H9 (cell line): ENCODE results near the gene TMEM229B. TPM values are rescaled to one million over a fixed set of nuclear protein-coding genes. Genes with fewer than 3 reads are reported as not detected.

Experiments
- DNase-seq: peaks from one replicate; pipeline ENCODE4 v3.0.0-alpha.2; 2017
- H2AFZ ChIP-seq: one replicate; pipeline ENCODE4 v1.6.1; 2013; ENCODE audit warnings: mild to moderate bottlenecking, low read length, control low read depth, moderate library complexity
- H2AK5ac ChIP-seq: 2 replicates; pipeline ENCODE4 v1.6.1; 2013; ENCODE audit warnings: low read length, control low read depth, mixed read lengths; ENCODE audit not compliant: insufficient read length
- H2BK120ac ChIP-seq: one replicate; pipeline ENCODE4 v1.6.1; 2013; ENCODE audit warnings: low read depth, mild to moderate bottlenecking, low read length, control low read depth, inconsistent platforms; ENCODE audit not compliant: poor library complexity, severe bottlenecking
- H2BK12ac ChIP-seq: 2 replicates; pipeline ENCODE4 v1.6.1; 2013; ENCODE audit warnings: low read length, control low read depth, mixed read lengths, low read depth; ENCODE audit not compliant: insufficient read length
- H2BK15ac ChIP-seq: 2 replicates; pipeline ENCODE4 v1.6.1; 2013; ENCODE audit warnings: low read depth, low read length, control low read depth
- H2BK20ac ChIP-seq: one replicate; pipeline ENCODE4 v1.6.1; 2013; ENCODE audit warnings: low read depth, mild to moderate bottlenecking, low read length, control low read depth, inconsistent platforms; ENCODE audit not compliant: poor library complexity, severe bottlenecking
- H2BK5ac ChIP-seq: 2 replicates; pipeline ENCODE4 v1.6.1; 2013; ENCODE audit warnings: low read length, control low read depth, mixed read lengths; ENCODE audit not compliant: insufficient read length
- H3K14ac ChIP-seq: 2 replicates; pipeline ENCODE4 v1.6.1; 2013; ENCODE audit warnings: low read length, control low read depth; ENCODE audit not compliant: insufficient read depth
- H3K18ac ChIP-seq: 2 replicates; pipeline ENCODE4 v1.6.1; 2013; ENCODE audit warnings: low read depth, mild to moderate bottlenecking, mixed read lengths, low read length, control low read depth; ENCODE audit not compliant: insufficient read length
- H3K23ac ChIP-seq: 2 replicates; pipeline ENCODE4 v1.6.1; 2013; ENCODE audit warnings: low read length, control low read depth, mixed read lengths, low read depth; ENCODE audit not compliant: insufficient read length
- H3K23me2 ChIP-seq: 2 replicates; pipeline ENCODE4 v1.6.1; 2013; ENCODE audit warnings: low read depth, mild to moderate bottlenecking, mixed read lengths, low read length, control low read depth; ENCODE audit not compliant: insufficient read length, poor library complexity, severe bottlenecking
- H3K27ac ChIP-seq: 2 replicates; pipeline ENCODE4 v1.5.1; 2013; ENCODE audit warnings: low read length, control low read depth, mixed read lengths, low read depth; ENCODE audit not compliant: insufficient read length
- H3K27me3 ChIP-seq: 2 replicates; pipeline ENCODE4 v1.6.1; 2013; ENCODE audit warnings: low read length, control low read depth, inconsistent platforms; ENCODE audit not compliant: insufficient read depth
- H3K4ac ChIP-seq: 2 replicates; pipeline ENCODE4 v1.6.1; 2013; ENCODE audit warnings: low read depth, mild to moderate bottlenecking, control low read depth, inconsistent platforms, low read length, moderate library complexity
- H3K4me1 ChIP-seq: 2 replicates; pipeline ENCODE4 v1.6.1; 2013; ENCODE audit warnings: low read length, control low read depth, inconsistent platforms; ENCODE audit not compliant: insufficient read depth
- H3K4me2 ChIP-seq: 2 replicates; pipeline ENCODE4 v1.6.1; 2013; ENCODE audit warnings: low read length, control low read depth, mixed read lengths; ENCODE audit not compliant: insufficient read length, insufficient read depth
- H3K56ac ChIP-seq: 2 replicates; pipeline ENCODE4 v1.6.1; 2013; ENCODE audit warnings: low read depth, mild to moderate bottlenecking, mixed read lengths, low read length, control low read depth; ENCODE audit not compliant: insufficient read length
- H3K79me1 ChIP-seq: 2 replicates; pipeline ENCODE4 v1.6.1; 2013; ENCODE audit warnings: low read depth, mild to moderate bottlenecking, moderate library complexity, low read length, control low read depth, inconsistent platforms; ENCODE audit not compliant: insufficient read depth, poor library complexity, severe bottlenecking
- H3K79me2 ChIP-seq: 2 replicates; pipeline ENCODE4 v1.6.1; 2013; ENCODE audit warnings: low read length, control low read depth, inconsistent platforms; ENCODE audit not compliant: insufficient read depth
- H3K9ac ChIP-seq: 2 replicates; pipeline ENCODE4 v1.6.1; 2013; ENCODE audit warnings: low read length, control low read depth, mixed read lengths; ENCODE audit not compliant: insufficient read length; ENCODE audit errors: extremely low read depth
- H3K9me3 ChIP-seq: one replicate; pipeline ENCODE4 v1.6.1; 2013; ENCODE audit warnings: low read depth, low read length, inconsistent platforms; ENCODE audit not compliant: control insufficient read depth
- H3T11ph ChIP-seq: one replicate; pipeline ENCODE4 v1.6.1; 2013; ENCODE audit warnings: mild to moderate bottlenecking, low read length, control low read depth, inconsistent platforms
- H4K20me1 ChIP-seq: one replicate; pipeline ENCODE4 v1.6.1; 2013; ENCODE audit not compliant: control insufficient read depth, insufficient read length, insufficient read depth
- H4K5ac ChIP-seq: 2 replicates; pipeline ENCODE4 v1.6.1; 2013; ENCODE audit warnings: low read depth, mild to moderate bottlenecking, mixed read lengths, low read length, control low read depth; ENCODE audit not compliant: insufficient read length
- H4K8ac ChIP-seq: replicated peaks from 2 replicates; pipeline ENCODE4 v1.6.1; 2013; ENCODE audit warnings: low read length, control low read depth, mixed read lengths, low read depth; ENCODE audit not compliant: insufficient read length
- H4K91ac ChIP-seq: 2 replicates; pipeline ENCODE4 v1.6.1; 2013; ENCODE audit warnings: low read depth, mild to moderate bottlenecking, moderate library complexity, mixed read lengths, low read length, control low read depth; ENCODE audit not compliant: insufficient read length
- H3K27ac Mint-ChIP-seq, 3 experiments: 2 replicates in 2 of 3; 3 replicates in 1 of 3; pipeline ENCODE4 v1.8.0; 2020 to 2021; ENCODE audit warnings: mixed read lengths in 3 of 3, mild to moderate bottlenecking in 1 of 3, moderate library complexity in 1 of 3
- H3K27me3 Mint-ChIP-seq: 2 replicates; pipeline ENCODE4 v1.8.0; 2021; ENCODE audit warnings: low read depth, mild to moderate bottlenecking, moderate library complexity, mixed read lengths
- H3K36me3 Mint-ChIP-seq, 3 experiments: 2 replicates in 2 of 3; 3 replicates in 1 of 3; pipeline ENCODE4 v1.8.0; 2020 to 2021; ENCODE audit warnings: low read depth in 3 of 3, mixed read lengths in 3 of 3; ENCODE audit not compliant: insufficient read depth in 1 of 3
- H3K4me1 Mint-ChIP-seq, 2 experiments: 2 replicates each; pipeline ENCODE4 v1.8.0; 2020; ENCODE audit warnings: mixed read lengths in 2 of 2
- H3K4me3 Mint-ChIP-seq, 2 experiments: 2 replicates in 1 of 2; 3 replicates in 1 of 2; pipeline ENCODE4 v1.8.0; 2020 to 2021; ENCODE audit warnings: mild to moderate bottlenecking in 2 of 2, mixed read lengths in 2 of 2, moderate library complexity in 1 of 2
- H3K9me3 Mint-ChIP-seq, 2 experiments: 2 replicates in 1 of 2; 3 replicates in 1 of 2; pipeline ENCODE4 v1.8.0; 2020; ENCODE audit warnings: mild to moderate bottlenecking in 2 of 2, mixed read lengths in 2 of 2, moderate library complexity in 1 of 2
- CTCF ChIP-seq: fragments of 200-600 bp; sonication (generic); conservative IDR thresholded peaks from 3 replicates; pipeline ENCODE4 v1.8.0; 2021; ENCODE audit warnings: antibody characterized with exemption, mild to moderate bottlenecking
- WGBS: extraction: QIAGEN DNeasy Blood & Tissue Kit; methylation state at CpG from one replicate; pipeline ENCODE4 v1.1.7; 2013; ENCODE audit warnings: missing lambda C conversion rate, low lambda C conversion rate, mixed read lengths; ENCODE audit not compliant: insufficient read length; ENCODE audit errors: extremely low coverage; 5-methylcytosine and 5-hydroxymethylcytosine counted together
- total RNA-seq: library from RNA; stranded (reverse); gene quantifications from 2 replicates; pipeline ENCODE4 v1.2.1, GENCODE V29; 2021

Gene TMEM229B
- total RNA-seq, 1 experiment from 2014 or later, result 0.24 TPM

- Mint-ChIP-seq H3K27me3 (no peaks in the 10 kb centered on the region; the same call in 1 of the 2 replicates), H3K27ac (peak overlapping the region in 1 of 3 experiments; percentile 16; a peak in 1 of 7 replicates), H3K36me3 (no peaks in the 10 kb centered on the region), H3K4me3 (no peak overlapping the region), H3K4me1 (peaks cover 0 to 2% of the 10 kb centered on the region in 2 experiments; a peak in 3 of 4 replicates), H3K9me3 (no peaks in the 10 kb centered on the region)
- H3K27ac ChIP-seq, result no peak overlapping the region
- no peaks in the 10 kb centered on the region for H3K9me3 ChIP-seq
- no peak overlapping the region for H2BK5ac ChIP-seq
- no peak overlapping the region for H2BK12ac ChIP-seq
- no peaks in the 10 kb centered on the region for H3K23me2 ChIP-seq
- no peak overlapping the region for H3K14ac ChIP-seq
- no peak overlapping the region for H4K91ac ChIP-seq
- no CpG with 5 or more reads among the region's 5 CpGs for WGBS
- no peak overlapping the region for H3K23ac ChIP-seq
- H3K79me1 ChIP-seq, result no peaks in the 10 kb centered on the region
- no peak for TF ChIP-seq CTCF
- no peak overlapping the region for H3K4ac ChIP-seq
- no peaks in the 10 kb centered on the region for H4K20me1 ChIP-seq
- H3K27me3 ChIP-seq, result no peaks in the 10 kb centered on the region
- H3T11ph ChIP-seq, result no peak overlapping the region
- no peaks in the 10 kb centered on the region for H3K79me2 ChIP-seq
- H2BK15ac ChIP-seq, result no peak overlapping the region
- no peak overlapping the region for H2AFZ ChIP-seq
- H2AK5ac ChIP-seq, result no peak overlapping the region
- no peak overlapping the region for H2BK20ac ChIP-seq
- H3K56ac ChIP-seq, result no peak overlapping the region
- H3K18ac ChIP-seq, result no peak overlapping the region
- H4K5ac ChIP-seq, result no peak overlapping the region
- no peaks in the 10 kb centered on the region for H3K4me1 ChIP-seq
- no peak overlapping the region for H3K9ac ChIP-seq
- no peak overlapping the region for H2BK120ac ChIP-seq
- no peak overlapping the region for H3K4me2 ChIP-seq
- no peak overlapping the region for H4K8ac ChIP-seq
- no peak for DNase-seq
Measured at GRCh38 chr14:67435603-67436002, 52.9 kb downstream of the TMEM229B start.
